Nephron (organoid): ENCODE measurements around the gene FDPS.

ENCODE experiments used
- H3K27ac Mint-ChIP-seq, 3 experiments: 2 replicates each; pipeline ENCODE4 v1.8.0; 2020; ENCODE audit warnings: mixed read lengths in 3 of 3, mild to moderate bottlenecking in 2 of 3, moderate library complexity in 1 of 3
- H3K27me3 Mint-ChIP-seq: 2 replicates; pipeline ENCODE4 v1.8.0; 2021; ENCODE audit warnings: low read depth, mild to moderate bottlenecking, moderate library complexity, mixed read lengths
- H3K36me3 Mint-ChIP-seq: 2 replicates; pipeline ENCODE4 v1.8.0; 2020; ENCODE audit warnings: low read depth, mixed read lengths
- H3K4me1 Mint-ChIP-seq: 2 replicates; pipeline ENCODE4 v1.8.0; 2020; ENCODE audit warnings: mixed read lengths
- H3K4me3 Mint-ChIP-seq, 3 experiments: 2 replicates each; pipeline ENCODE4 v1.8.0; 2020; ENCODE audit warnings: mild to moderate bottlenecking in 3 of 3, mixed read lengths in 3 of 3, moderate library complexity in 2 of 3
- H3K9me3 Mint-ChIP-seq: 2 replicates; pipeline ENCODE4 v1.8.0; 2020; ENCODE audit warnings: mixed read lengths
- CTCF ChIP-seq, 3 experiments: fragments of 200-600 bp; sonication (generic); IDR thresholded peaks; one replicate each; pipeline ENCODE4 v1.5.0; 2021; ENCODE audit warnings: antibody characterized with exemption in 3 of 3; ENCODE audit not compliant: unreplicated experiment in 3 of 3

FDPS gene

GRCh38 chr1:155305881-155306391 is 2.7 kb upstream of the FDPS start:
- Mint-ChIP-seq H3K9me3 (no peaks in the 10 kb centered on the region), H3K36me3 (peaks cover 4% of the 10 kb centered on the region), H3K4me3 (peak overlapping the region; percentile 11 to 40 (median 34)), H3K27ac (peak overlapping the region in 2 of 3 experiments; percentile 54 to 84), H3K27me3 (no peaks in the 10 kb centered on the region), H3K4me1 (peaks cover 18% of the 10 kb centered on the region)
- no peak for TF ChIP-seq CTCF (IDR thresholded peaks at IDR 0.05; ENCODE audit: unreplicated experiment in 3 of 3)

GRCh38 chr1:155307247-155307740 is 1.4 kb upstream of the FDPS start:
- H3K4me3 Mint-ChIP-seq, result peak overlapping the region; percentile 29 to 64 (median 59)
- H3K9me3 Mint-ChIP-seq, result no peaks in the 10 kb centered on the region
- H3K27me3 Mint-ChIP-seq, result no peaks in the 10 kb centered on the region
- H3K36me3 Mint-ChIP-seq, result peaks cover 13% of the 10 kb centered on the region
- TF ChIP-seq CTCF (IDR thresholded peaks at IDR 0.05; ENCODE audit: unreplicated experiment in 3 of 3), result peak in 2 of 3 experiments; percentile 17 to 50
- H3K4me1 Mint-ChIP-seq, result peaks cover 22% of the 10 kb centered on the region
- peak overlapping the region; percentile 67 to 96 (median 93) for H3K27ac Mint-ChIP-seq

GRCh38 chr1:155309423-155310021 is 856 bp downstream of the FDPS start:
- Mint-ChIP-seq H3K27ac (peak overlapping the region; percentile 87 to 97 (median 96)), H3K4me1 (peaks cover 28% of the 10 kb centered on the region), H3K4me3 (peak overlapping the region; percentile 97 to 99 (median 97)), H3K27me3 (no peaks in the 10 kb centered on the region), H3K36me3 (peaks cover 24% of the 10 kb centered on the region), H3K9me3 (no peaks in the 10 kb centered on the region)
- TF ChIP-seq CTCF (IDR thresholded peaks at IDR 0.05; ENCODE audit: unreplicated experiment in 3 of 3), result no peak

GRCh38 chr1:155313261-155313660 is 4.6 kb downstream of the FDPS start:
- no peaks in the 10 kb centered on the region for H3K27me3 Mint-ChIP-seq
- H3K27ac Mint-ChIP-seq, result peak overlapping the region in 2 of 3 experiments; percentile 25 to 44
- peaks cover 22% of the 10 kb centered on the region for H3K4me1 Mint-ChIP-seq
- no peak for TF ChIP-seq CTCF (IDR thresholded peaks at IDR 0.05; ENCODE audit: unreplicated experiment in 3 of 3)
- peaks cover 29% of the 10 kb centered on the region for H3K36me3 Mint-ChIP-seq
- H3K4me3 Mint-ChIP-seq, result peak overlapping the region in 1 of 3 experiments; percentile 16
- H3K9me3 Mint-ChIP-seq, result no peaks in the 10 kb centered on the region

- H3K27ac Mint-ChIP-seq, result peak overlapping the region; percentile 63 to 89 (median 76)
- no peaks in the 10 kb centered on the region for H3K27me3 Mint-ChIP-seq
- no peak for TF ChIP-seq CTCF (IDR thresholded peaks at IDR 0.05; ENCODE audit: unreplicated experiment in 3 of 3)
- no peaks in the 10 kb centered on the region for H3K9me3 Mint-ChIP-seq
- H3K4me3 Mint-ChIP-seq, result peak overlapping the region in 1 of 3 experiments; percentile 7
- H3K4me1 Mint-ChIP-seq, result peaks cover 25% of the 10 kb centered on the region
- peaks cover 27% of the 10 kb centered on the region for H3K36me3 Mint-ChIP-seq
Measured at GRCh38 chr1:155316922-155317321, 8.3 kb downstream of the FDPS start.
